HUDEP-2 (cell line): ENCODE data around the gene MRPS27.
A peak's percentile ranks its signal among the peaks of the same experiment; 100 is the strongest.

Experiments
- DNase-seq, 76 experiments: peaks; one replicate each; lab custom pipeline; 2025; ENCODE audit not compliant: unreplicated experiment in 76 of 76; lab: John Stamatoyannopoulos, UW

Gene MRPS27

DNA sequence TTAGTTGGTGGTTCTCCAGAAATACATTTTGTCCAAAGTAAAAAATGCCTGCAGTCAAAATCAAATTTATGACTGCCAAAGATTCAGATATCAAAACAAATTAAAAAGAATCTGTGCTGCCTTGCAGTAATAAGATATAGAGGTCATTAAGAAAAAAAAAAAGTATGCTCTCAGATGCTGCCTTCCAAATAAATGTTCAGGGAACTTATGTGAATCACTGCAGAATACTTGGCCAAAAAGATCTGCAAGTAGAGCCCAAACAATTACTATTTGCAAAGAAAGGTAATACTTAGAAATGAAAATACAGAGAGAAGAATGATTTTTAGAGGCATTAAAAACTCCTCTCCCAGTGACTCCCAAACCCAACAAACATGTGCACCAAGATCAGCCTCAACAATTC, 52.4 kb downstream of the MRPS27 start:
- no peak for DNase-seq

DNA sequence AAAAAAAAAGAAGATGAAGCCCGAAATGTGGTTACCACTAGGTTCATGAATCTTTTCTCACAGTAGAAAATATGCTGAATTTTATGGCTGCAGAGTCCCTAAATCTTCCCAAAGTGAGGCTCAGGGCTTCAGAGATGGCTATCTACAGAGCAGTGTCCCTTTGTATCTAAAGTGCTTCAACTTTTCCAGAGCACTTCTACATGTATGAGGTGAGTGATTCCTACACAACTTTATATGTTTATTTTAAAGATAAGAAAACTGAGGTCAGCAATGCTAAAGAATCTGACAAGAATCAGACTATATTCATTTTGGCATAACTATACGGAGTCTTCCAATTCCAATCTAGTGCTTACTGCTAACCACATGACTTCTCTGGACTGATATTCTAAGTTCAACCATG, 53.2 kb downstream of the MRPS27 start:
- DNase-seq, result no peak

DNA sequence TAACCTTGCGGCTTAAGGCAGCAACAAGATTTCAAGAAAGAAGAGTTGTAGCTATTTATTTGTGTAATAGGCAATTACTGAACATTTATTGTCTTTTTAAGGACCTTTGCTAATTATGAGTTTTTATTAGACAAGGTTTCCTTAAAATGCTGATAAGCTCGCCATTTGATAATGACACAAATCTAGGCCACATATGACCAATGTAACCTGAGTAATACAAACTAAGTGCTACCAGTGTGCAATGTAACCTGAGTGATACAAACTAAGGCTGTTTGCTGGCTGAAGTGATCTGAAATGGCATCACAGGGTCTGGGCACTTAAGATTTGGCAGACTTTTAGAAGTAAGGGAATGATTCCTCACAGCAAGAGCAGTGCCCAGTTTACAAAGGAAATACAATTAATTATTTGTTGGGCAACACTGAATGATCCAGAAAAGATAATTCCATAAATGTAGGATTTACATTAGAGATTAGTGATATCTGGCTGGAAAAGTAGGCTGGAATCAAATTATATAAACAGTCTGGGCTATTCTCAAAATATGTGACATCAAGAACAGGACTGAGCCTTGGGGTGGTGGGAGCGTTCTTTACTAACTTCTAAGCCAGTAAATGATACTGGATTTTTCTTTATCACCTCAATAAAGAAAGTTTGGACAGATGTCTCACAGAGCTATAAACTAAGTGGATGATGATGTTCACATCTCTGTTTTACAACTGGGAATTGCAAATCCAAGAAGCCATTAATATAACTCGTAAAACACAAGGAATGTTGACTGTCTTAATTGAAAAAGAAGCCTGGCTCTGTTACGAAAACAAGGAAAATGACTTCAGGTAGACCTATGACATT, 54.8 kb downstream of the MRPS27 start:
- no peak for DNase-seq

DNA sequence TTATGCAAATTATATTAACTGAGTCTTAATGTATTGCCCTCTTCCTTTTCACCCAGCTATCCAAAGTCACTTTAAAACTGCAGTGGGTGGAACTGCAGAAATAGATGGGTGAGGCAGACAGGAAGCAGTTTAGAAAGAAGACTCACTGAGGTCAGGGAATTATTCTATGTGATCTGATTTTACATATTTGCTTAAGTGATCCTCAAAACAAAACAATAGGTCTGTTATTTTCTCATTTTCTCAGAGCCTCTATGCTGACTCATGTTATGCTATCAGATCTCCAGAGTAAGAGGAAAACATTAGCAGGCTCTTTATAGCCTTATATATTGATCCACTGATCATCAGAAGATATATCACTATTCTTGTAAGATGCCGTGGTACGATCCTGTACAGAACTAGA, 63.5 kb downstream of the MRPS27 start:
- DNase-seq, result no peak

DNA sequence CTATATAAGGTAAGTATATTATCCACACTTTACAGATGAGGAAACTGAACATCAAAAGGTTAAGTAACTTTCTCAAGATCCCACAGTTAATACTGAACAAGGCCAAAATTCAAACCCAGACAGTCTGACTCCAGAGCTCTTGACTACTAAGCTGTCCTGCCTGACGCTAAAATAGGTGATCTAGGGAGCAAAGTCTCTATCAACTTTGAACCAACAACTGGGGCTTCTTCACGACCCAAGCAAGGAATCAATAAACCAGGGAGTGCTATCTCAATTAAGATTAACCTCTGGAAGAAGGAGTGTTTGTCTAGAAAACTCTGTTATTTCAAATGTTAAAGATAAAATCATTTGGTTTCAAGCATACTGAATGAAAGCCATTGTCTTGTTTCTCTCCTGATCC, 64.4 kb downstream of the MRPS27 start:
- no peak for DNase-seq

DNA sequence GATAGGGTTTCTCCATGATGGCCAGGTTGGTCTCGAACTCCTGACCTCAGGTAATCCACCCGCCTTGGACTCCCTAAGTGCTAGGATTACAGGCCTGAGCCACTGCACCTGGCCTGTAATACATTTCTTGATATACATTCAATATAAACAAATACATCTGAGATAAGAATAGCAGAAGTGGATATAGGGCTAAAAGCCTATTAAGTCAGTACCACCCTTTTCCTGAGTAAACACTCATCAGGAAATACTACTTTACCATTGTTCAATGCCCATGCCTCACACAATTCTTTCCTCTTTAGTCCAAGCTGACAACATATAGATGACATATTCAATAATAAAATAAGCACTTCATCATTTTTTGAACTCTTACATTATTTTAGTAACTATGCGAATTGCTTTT, 64.8 kb downstream of the MRPS27 start:
- no peak for DNase-seq

DNA sequence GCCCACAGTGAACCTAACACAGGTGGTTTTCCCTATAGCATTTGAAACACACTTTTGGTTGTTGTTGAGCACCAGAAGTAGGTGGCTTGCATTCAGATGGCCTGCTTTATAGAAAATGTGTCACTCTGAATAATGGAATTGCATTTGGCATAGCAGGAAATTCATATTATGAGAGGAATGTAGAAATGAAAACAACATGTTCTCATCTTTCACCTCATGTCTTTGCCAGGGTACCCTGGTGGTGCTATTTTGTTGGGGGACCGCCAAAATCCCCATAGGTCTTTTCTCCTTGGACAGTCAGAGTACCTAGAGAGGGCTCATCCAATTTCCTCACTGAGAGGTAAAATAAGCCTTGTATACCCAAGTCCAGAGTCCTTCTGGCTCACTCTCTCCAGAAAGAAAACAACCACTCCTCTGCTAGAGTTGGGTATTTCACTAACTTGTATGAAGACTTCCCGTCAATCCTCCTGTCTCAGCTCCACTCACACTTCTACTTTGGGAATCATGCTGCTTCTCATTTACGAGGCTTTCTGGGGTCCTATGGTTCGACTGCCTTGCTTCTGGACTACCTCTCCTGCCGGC, 67.4 kb downstream of the MRPS27 start:
- DNase-seq, result no peak

DNA sequence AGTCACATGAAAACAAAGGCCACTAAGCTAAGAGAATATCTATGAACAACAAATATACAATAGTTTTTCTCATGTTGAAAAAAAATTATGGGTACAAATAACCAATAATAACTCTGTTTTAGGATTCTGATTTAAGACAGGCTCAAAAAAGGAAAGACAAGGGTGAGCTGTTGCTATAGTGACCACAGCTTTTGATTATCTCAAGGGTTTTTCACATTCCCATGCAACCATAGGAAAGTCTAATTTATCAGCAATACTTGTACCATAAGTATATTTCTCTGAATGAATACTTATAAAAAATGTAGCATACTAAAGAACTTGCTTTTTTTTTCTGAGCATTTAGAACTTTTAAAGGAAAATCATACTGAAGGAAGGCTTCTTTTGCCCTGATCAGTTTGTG, 68.0 kb downstream of the MRPS27 start:
- no peak for DNase-seq

DNA sequence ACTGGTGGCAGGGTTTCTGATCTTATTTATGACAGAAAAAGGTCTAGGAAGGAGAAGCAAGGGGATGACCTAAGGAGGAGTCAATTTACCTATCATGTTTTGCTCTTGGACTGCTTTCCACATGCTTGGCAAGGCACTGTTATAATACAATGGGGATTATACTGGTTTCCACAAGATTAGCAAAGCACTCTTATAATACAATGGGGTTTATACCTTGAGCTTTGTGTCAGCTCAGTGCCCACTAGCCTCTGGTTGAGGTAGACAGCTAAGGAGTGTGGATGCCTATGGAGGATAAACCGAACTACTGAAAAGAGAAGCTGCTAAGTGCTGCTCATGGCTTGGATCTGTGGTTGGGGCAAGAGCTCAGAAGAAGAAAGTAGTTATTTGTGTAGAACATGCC, 68.7 kb downstream of the MRPS27 start:
- no peak for DNase-seq

DNA sequence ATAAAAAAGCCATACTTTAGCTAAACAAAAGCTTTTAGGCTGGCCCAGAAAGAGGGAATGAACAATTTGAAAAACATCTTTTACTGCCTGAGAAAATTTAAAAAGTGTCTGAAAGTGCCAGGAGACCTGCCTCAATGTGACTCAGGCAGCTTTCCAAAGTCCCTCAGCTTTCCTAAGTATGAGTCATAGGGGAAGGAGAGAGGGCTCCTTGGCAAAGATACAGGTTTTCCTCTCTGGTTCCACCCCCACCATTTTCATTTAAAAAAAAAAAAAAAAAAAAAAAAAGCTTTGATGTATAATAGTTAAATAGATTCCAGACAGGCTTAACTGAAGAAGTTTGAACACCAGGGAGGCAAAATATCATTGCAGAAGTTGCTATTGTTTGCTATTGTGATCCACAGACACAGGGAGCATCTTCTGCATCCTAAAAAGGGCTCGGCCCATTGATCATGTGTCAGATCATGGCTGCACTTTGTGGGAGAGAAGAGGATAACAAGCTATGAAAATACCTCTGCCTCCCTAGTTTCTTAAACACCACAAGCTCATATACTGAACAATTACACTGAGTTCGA, 71.5 kb downstream of the MRPS27 start:
- no peak for DNase-seq

DNA sequence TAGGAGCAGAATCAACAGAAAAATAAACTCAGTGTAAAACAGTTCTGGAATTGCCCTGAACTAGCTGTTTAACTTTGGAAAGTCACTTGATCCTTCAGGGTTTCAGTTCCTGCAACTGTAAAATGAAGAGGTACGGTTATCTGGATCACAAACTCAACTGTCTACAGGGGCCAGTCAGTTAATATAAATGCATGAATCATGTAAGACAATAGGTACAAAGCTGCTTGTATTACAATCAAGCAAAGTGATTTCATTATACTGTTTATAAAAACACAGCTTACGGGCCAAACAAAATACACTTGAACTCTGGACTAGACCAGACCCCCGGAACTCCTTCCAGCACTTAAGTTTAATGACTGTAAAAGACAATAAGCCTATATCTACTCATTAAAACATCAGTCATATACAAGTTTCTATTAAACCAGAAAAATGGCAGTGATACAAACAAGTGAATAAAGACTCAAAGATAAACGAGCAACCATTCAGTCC, 73.0 kb downstream of the MRPS27 start:
- DNase-seq, result peak in 1 of 76 experiments; percentile 10

DNA sequence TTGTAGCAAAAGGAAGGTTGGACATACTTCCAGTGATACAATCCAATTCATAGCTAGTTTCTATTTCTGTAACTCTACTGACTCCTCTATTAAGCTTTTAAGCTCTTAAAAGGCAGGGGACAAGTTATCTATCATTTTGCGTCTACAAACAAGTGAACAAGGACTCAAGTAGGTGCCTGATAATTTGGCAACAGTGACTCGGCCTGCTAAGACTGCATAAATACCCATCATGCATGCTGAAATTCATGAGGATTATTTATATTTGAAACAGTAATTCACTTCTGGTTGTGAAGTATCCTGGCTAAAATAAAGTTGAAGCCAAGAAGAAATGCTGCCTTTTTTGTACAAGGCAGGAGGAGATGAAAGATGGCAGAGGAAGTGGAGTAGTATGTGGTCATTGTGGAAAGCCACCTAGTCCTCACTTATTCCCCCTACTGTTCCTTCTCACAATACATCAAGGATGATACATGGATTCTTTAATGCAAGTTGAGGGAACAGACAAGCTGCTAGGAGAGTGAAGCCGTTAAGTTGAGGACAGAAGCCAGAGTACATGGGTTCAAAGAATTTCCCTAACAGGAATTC, 74.0 kb downstream of the MRPS27 start:
- no peak for DNase-seq

DNA sequence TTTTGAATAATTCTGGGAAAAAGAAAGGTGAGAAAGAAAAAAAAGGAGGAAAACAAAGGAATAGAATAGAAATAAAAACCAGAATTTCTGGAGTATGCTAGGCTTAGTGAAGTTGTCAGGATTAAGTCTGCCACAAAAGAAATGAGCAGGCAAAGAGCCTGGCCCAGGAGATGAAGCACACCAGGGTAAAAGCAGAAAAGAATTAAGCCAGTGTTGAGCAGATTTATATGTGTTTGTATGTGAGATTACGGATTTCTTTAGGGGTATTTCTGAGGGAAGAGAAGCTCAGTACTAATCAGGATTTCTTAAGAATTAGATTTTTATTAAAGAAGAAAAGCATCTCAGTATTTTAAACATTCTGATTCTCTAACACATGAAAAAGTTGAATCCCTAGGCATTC, 74.5 kb downstream of the MRPS27 start:
- DNase-seq, result no peak

DNA sequence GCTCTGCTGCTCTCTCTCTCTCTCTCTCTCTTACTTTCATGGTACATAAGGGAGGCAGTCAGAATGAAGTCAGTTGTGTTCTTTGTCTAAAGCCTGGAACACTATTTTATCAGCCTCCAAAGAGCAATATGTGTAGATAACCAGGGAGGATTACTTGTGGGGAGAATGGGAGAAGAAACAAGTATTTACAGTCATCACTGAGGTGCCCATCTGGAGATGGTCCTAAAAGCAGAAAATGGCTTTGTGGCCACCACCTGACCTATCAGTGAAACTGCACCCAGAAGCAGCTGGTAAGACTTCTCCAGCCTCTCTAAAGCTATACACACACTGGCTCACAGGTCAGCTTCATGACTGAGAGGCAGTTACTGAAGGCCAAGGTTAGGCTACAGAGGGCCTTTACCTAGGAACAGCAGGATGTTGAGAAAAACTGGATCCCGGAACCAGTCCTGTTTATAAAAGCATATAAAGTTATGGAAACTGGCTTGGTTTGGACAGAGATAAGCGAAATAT, 75.1 kb downstream of the MRPS27 start:
- peak in 52 of 76 experiments; percentile 4 to 67 (median 29) for DNase-seq

DNA sequence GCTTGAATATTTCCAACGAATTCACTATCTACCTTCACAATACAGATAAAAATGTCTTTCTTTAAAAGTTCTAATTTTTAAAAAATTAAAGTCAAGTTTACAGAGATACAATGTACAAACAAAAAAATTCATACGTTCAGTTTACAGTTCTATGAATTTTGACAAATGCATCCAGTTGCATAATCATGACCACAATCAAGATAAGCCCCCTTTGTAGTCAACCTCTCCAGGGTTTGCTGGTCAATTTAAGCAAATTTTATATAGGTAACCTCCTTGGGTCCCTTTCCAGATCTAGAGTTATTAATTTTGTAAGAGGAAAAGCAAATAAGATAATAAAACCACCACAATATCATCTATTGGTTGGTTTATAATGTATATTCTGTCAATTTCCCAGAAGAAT, 76.3 kb downstream of the MRPS27 start:
- DNase-seq, result no peak

DNA sequence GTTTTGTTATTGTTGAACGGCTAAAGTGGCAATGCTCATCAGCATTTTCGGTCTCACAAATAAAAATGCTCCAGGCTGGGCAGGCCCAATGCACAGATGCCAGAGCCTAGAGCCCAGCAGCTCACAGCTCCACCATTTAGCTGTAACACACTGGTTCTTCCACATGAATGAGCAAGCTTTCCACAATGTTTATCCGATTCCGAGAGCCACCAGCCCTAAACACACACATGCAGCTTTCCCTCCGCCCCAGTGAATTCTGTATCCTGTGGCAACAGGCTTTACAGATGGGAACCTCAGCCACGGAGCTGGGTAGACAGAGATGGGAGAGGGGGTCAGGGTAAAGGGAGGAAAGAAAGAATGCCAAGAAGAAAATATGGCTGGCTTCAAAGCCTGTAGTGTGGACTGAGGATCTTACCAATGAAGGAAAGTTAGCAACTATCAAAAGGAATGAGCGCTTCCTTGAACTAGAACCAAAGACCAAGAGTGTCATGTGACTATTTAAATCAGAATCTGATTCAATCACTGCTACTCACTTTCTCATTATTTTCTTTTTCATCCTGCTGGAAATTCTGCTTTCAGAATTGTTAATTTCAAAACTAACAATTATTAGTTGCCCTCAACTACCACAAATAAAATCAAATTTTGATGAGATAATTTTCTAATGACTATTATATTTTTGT, 77.1 kb downstream of the MRPS27 start:
- no peak for DNase-seq

DNA sequence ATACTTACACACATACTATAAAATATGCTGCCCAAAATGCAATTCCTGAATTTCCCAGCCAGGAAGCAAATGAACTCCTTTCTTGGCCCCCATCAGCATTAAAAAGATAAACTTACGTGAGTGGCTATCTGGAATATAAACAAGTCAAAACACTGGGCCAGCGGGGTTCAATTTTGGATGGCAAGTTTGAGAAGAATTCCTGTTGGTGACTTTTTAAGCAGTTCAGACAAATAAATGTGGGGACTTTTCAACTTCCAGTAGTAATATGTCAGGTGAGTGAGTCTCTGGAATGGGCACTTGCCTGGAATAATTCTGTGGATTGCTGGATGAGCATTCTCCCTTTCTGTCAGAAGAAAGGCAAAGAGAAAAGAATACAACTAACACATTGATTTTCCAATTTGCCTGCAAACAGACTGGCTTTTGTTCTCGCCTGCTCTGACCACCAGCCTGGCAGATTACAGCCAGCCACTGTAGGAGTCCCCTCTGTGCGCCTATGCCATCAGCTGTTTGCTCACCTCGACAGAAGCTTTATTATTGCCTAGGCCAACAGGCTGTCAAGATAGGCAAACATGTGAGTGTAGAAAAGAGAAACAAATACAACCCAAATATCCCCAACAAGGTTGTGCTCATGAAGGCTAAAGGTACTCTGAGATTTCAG, 78.6 kb downstream of the MRPS27 start:
- no peak for DNase-seq

DNA sequence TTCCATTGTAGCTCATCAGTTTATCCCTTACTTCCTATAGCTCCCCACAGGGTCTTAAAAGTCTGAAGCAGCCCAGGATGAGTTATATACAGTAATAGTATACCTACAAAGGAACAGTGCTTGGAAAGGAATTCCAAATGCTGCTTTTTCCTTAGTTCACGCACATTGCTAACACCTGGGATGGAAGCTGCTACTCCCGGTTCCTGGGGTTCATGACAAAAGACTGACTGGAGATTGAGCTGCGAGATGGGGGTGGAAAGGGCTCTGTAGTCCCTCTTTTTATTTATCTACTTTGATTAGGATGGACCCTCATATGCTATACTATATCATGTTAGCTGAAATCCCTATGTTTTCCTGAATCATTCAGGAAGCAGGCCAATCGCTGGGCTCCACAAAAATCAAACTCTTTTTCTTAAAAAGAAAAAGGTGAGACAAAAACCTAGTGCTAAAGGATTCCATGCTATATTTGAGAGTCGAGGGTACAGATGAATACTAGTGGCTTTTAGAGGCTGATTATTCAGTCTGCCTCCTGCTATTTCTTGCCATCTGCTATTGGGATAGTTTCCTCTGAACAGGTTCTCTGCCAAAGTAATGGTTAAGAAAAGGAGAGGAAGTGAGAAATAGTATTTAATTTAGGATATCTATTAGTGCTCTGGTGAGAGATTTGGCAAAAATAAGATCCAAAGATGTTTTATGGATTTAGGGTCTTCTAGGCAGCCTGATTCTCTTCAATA, 81.2 kb downstream of the MRPS27 start:
- no peak for DNase-seq

DNA sequence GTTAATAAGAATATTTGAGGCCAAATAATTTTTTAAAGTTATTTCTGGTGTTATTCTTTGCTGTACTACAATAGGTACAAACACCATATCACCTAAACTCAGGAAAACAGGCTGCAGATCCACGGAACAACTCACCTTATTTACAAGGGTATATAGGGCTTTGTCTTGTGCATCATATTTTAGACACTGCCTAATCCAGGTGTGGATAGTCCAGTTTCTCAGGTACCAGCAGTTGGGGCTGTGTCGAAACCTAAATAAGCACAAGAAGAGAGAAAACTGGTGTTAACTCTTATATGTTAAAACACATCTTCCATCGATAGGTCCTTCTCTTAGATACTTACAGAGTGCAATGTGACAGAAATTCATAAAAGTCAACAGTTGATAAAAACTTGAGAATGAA, 82.2 kb downstream of the MRPS27 start:
- no peak for DNase-seq

DNA sequence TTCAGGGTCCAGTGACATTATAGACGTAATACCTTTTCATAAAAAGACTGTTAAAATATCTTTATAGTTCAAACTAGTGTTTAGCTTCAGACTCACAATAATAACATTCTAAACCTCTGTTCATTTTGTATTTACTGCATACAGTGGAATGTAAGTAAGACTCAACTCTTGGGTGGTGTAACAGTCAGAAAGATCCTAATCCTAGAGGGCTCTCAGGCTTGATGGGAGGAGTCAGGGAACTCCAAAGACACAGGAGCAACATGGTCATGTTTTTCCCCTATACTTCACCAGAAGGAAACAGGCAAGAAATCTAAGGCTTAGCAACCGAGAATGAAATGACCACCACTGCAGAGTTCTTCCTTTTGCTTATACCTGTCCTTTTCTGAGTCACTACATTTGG, 82.6 kb downstream of the MRPS27 start:
- peak in 1 of 76 experiments; percentile 3 for DNase-seq
